HepG2 (cell line): Measurements from ENCODE around the gene KPNA4. TPM values are rescaled to one million over a fixed set of nuclear protein-coding genes. Genes with fewer than 3 reads are reported as not detected.

ENCODE experiments used
- ATAC-seq: fragments of 200-7000 bp; cut with Tn5 transposase; 3 replicates; pipeline ENCODE4 v1.9.1; 2020; ENCODE audit warnings: mild to moderate bottlenecking, moderate library complexity
- BruUV-seq: library from RNA; stranded (reverse); fragments of 400-500 nt; replicated peaks from 2 replicates; lab custom pipeline; 2021; lab: Mats Ljungman, UMichigan
- CTCF ChIA-PET: fragments of 300-600 bp; formaldehyde crosslinking; extraction: SDS; loops from one replicate; lab custom pipeline; 2021; ENCODE audit warnings: low total read pairs, inconsistent platforms, low intra/inter-chr PET ratio; lab: Yijun Ruan, JAX
- POLR2A ChIA-PET: fragments of 350-600 bp; sonication (Branson Sonifier 250); formaldehyde crosslinking; loops from one replicate; lab custom pipeline; 2020; ENCODE audit warnings: antibody characterized with exemption, inconsistent platforms; lab: Yijun Ruan, JAX
- DNase-seq: peaks from one replicate; pipeline ENCODE4 v3.0.0-alpha.2; 2015; ENCODE audit warnings: low spot score
- FAIRE-seq: peaks from 3 replicates; lab custom pipeline; 2011; peaks lifted over from hg19 to GRCh38; lab: Jason Lieb, UNC
- H2AFZ ChIP-seq: one replicate; pipeline ENCODE4 v1.6.1; 2011; ENCODE audit warnings: low read length, inconsistent platforms
- H3K27ac ChIP-seq: fragments of 300-600 bp; 3 replicates; pipeline ENCODE4 v1.8.0; 2011; ENCODE audit warnings: mixed run types, mild to moderate bottlenecking, mixed read lengths, low read length, inconsistent platforms; ENCODE audit not compliant: insufficient read depth; ENCODE audit errors: extremely low read length
- H3K27me3 ChIP-seq, 2 experiments: fragments of 200-600 bp in 1 of 2; 2 replicates in 1 of 2; 3 replicates in 1 of 2; pipeline versions ENCODE4 v1.6.0 to v1.8.0; 2011; ENCODE audit warnings: low read length in 2 of 2, mild to moderate bottlenecking in 2 of 2, moderate library complexity in 2 of 2, inconsistent platforms in 1 of 2; ENCODE audit not compliant: insufficient read depth in 2 of 2, control insufficient read depth in 1 of 2
- H3K36me3 ChIP-seq, 2 experiments: fragments of 200-600 bp in 1 of 2; replicated peaks in 1 of 2; 2 replicates in 1 of 2; 3 replicates in 1 of 2; pipeline versions ENCODE4 v1.5.1 to v1.8.0; 2011; ENCODE audit warnings: low read length in 2 of 2, inconsistent platforms in 1 of 2; ENCODE audit not compliant: insufficient read depth in 2 of 2, control insufficient read depth in 1 of 2
- H3K4me1 ChIP-seq: 2 replicates; pipeline ENCODE4 v1.5.1; 2012; ENCODE audit warnings: low read length, inconsistent platforms; ENCODE audit not compliant: insufficient read depth
- H3K4me2 ChIP-seq: 2 replicates; pipeline ENCODE4 v1.6.0; 2011; ENCODE audit warnings: low read depth, low read length, inconsistent platforms
- H3K4me3 ChIP-seq, 3 experiments: fragments of 200-600 bp in 1 of 3; sonication (generic), shearing (Covaris generic) in 1 of 3; replicated peaks in 1 of 3; 2 replicates each; pipeline ENCODE4 v1.5.1; 2011 to 2016; ENCODE audit warnings: low read length in 3 of 3, inconsistent platforms in 2 of 3, low read depth in 2 of 3, mild to moderate bottlenecking in 2 of 3, control low read depth in 1 of 3, mixed read lengths in 1 of 3; ENCODE audit not compliant: insufficient read depth in 1 of 3
- H3K79me2 ChIP-seq: one replicate; pipeline ENCODE4 v1.6.1; 2011; ENCODE audit warnings: low read length, inconsistent platforms; ENCODE audit not compliant: insufficient read depth
- H3K9ac ChIP-seq: 2 replicates; pipeline ENCODE4 v1.6.0; 2011; ENCODE audit warnings: mild to moderate bottlenecking, low read depth, low read length, inconsistent platforms; ENCODE audit not compliant: insufficient read depth
- H3K9me3 ChIP-seq: 2 replicates; pipeline ENCODE4 v1.5.1; 2012; ENCODE audit warnings: mild to moderate bottlenecking, low read length
- H4K20me1 ChIP-seq: 2 replicates; pipeline ENCODE4 v1.6.0; 2011; ENCODE audit warnings: inconsistent platforms, mild to moderate bottlenecking, low read length, moderate library complexity; ENCODE audit not compliant: insufficient read depth
- DNMT1 ChIP-seq: sonication (generic); formaldehyde crosslinking; IDR thresholded peaks from 2 replicates; pipeline ENCODE4 v1.5.1; 2020; ENCODE audit warnings: mild to moderate bottlenecking, missing genetic modification reagents
- PHF8 ChIP-seq: sonication (generic); formaldehyde crosslinking; IDR thresholded peaks from 2 replicates; pipeline ENCODE4 v1.5.0; 2020; ENCODE audit warnings: missing genetic modification reagents
- SOX6 ChIP-seq, 2 experiments: fragments of 450-650 bp in 1 of 2; sonication (generic) in 1 of 2; formaldehyde crosslinking in 1 of 2; IDR thresholded peaks; 2 replicates each; pipeline versions ENCODE4 v1.4.0 to v1.6.1; 2017 to 2020; ENCODE audit warnings: antibody characterized with exemption in 1 of 2, mild to moderate bottlenecking in 1 of 2, missing genetic modification reagents in 1 of 2
- ZIK1 ChIP-seq: sonication (generic); formaldehyde crosslinking; IDR thresholded peaks from 2 replicates; pipeline ENCODE4 v1.5.0; 2020; ENCODE audit warnings: mild to moderate bottlenecking, low read depth, missing genetic modification reagents, borderline replicate concordance
- ZNF232 ChIP-seq: sonication (generic); formaldehyde crosslinking; IDR thresholded peaks from 2 replicates; pipeline ENCODE4 v1.4.0; 2020; ENCODE audit warnings: missing genetic modification reagents, borderline replicate concordance
- ZNF530 ChIP-seq: sonication (generic); formaldehyde crosslinking; IDR thresholded peaks from 2 replicates; pipeline ENCODE4 v1.5.0; 2020; ENCODE audit warnings: low read depth, mild to moderate bottlenecking, missing genetic modification reagents
- WGBS: methylation state at CpG from one replicate; pipeline ENCODE4 v1.1.6; 2017; ENCODE audit warnings: low lambda C conversion rate; 5-methylcytosine and 5-hydroxymethylcytosine counted together
- in situ Hi-C: cut with HindIII; loops from 2 replicates; pipeline ENCODE4 v1.10.0; 2017; ENCODE audit warnings: low pct_unique_long_range_greater_than_20kb; ENCODE audit not compliant: extremely low pct_ligation_motif_present
- intact Hi-C: fragments of 100-400 bp; cut with micrococcal nuclease; formaldehyde crosslinking; loops from one replicate; pipeline ENCODE4 v1.10.0; 2022; ENCODE audit not compliant: unreplicated experiment
- polyA plus RNA-seq, 8 experiments: library from polyadenylated mRNA; depleted of rRNA in 3 of 8; stranded (reverse) in 7 of 8; unstranded in 1 of 8; fragments of >200 nt; fragmentation: Illumina TruSeq in 4 of 8; extraction: Trizol in 4 of 8; gene quantifications; 2 replicates each; pipeline versions ENCODE4 v1.2.1 to v1.2.3, GENCODE V29; 2011 to 2016; ENCODE audit warnings: low read depth in 4 of 8, missing spikeins in 1 of 8, mixed read lengths in 1 of 8; ENCODE audit not compliant: insufficient read depth in 1 of 8
- total RNA-seq, 5 experiments: library from RNA; depleted of rRNA; stranded (reverse); fragments of >200 nt; fragmentation: Illumina TruSeq; extraction: Trizol; gene quantifications; 2 replicates each; pipeline ENCODE4 v1.2.3, GENCODE V29; 2016; ENCODE audit warnings: low read depth in 1 of 5

Gene KPNA4
- total and polyA plus RNA-seq, 2 of the 13 experiments (the other 11 are each of a cell fraction or from before 2014, with no cell fraction given) = 9.9 to 27.9 TPM

GRCh38 chr3:160460033-160460432 is 105.3 kb downstream of the KPNA4 start:
- ChIA-PET POLR2A (interaction anchor here (0.8 kb wide), 1 partner anchor 10 kb away, joined by 3 read pairs; the partner anchor contains the start of gene TRIM59), CTCF (no interaction called here)
- FAIRE-seq (no peak), DNase-seq (no peak), ATAC-seq (peak; percentile 73)
- Histone ChIP-seq H3K9me3 (no peaks in the 10 kb centered on the region), H3K4me2 (no peak overlapping the region), H3K27ac (no peak overlapping the region), H2AFZ (no peak overlapping the region), H3K27me3 (peaks cover 0 to 8% of the 10 kb centered on the region in 2 experiments; a peak in 4 of 5 replicates), H3K4me3 (no peak overlapping the region), H4K20me1 (no peaks in the 10 kb centered on the region), H3K4me1 (no peaks in the 10 kb centered on the region), H3K79me2 (no peaks in the 10 kb centered on the region), H3K36me3 (no peaks in the 10 kb centered on the region), H3K9ac (no peak overlapping the region)
- WGBS = 0% methylated on average over 1 of the region's 3 CpGs
- no TSS peak for BruUV-seq
- no peak for TF ChIP-seq DNMT1 (CRISPR knock-in tag)
- no peak for TF ChIP-seq ZNF232 (CRISPR knock-in tag)
- in situ Hi-C loops (no loop called here), intact Hi-C loops (no loop called here)

GRCh38 chr3:160459450-160459970 is 105.9 kb downstream of the KPNA4 start:
- no TSS peak for BruUV-seq
- intact Hi-C loops = no loop called here

More at GRCh38 chr3:160459450-160459970, 105.9 kb downstream of the KPNA4 start:
- Histone ChIP-seq H4K20me1 (no peaks in the 10 kb centered on the region), H3K4me3 (no peak overlapping the region), H3K9ac (no peak overlapping the region), H3K4me2 (no peak overlapping the region), H3K36me3 (no peaks in the 10 kb centered on the region), H3K4me1 (no peaks in the 10 kb centered on the region), H2AFZ (no peak overlapping the region), H3K9me3 (no peaks in the 10 kb centered on the region), H3K27ac (no peak overlapping the region), H3K27me3 (peaks cover 0 to 8% of the 10 kb centered on the region in 2 experiments; a peak in 4 of 5 replicates), H3K79me2 (no peaks in the 10 kb centered on the region)
- TF ChIP-seq ZIK1 (CRISPR knock-in tag) = no peak
- TF ChIP-seq ZNF530 (CRISPR knock-in tag) = no peak
- no peak for TF ChIP-seq PHF8 (CRISPR knock-in tag)
- no peak for TF ChIP-seq SOX6 (IDR thresholded peaks at IDR 0.05)
- no peak for TF ChIP-seq SOX6 (CRISPR knock-in tag; IDR thresholded peaks at IDR 0.05)
- DNase-seq (no peak), ATAC-seq (no peak; the same call in 2 of the 3 replicates), FAIRE-seq (no peak)
- ChIA-PET POLR2A (interaction anchor here (0.8 kb wide), 1 partner anchor 10 kb away, joined by 3 read pairs; the partner anchor contains the start of gene TRIM59), CTCF (no interaction called here)
- in situ Hi-C loops = no loop called here
- WGBS = 18% methylated on average over 7 of the region's 9 CpGs
